GM12872 (cell line): Measurements from ENCODE around the gene MAP4K2.

Experiments used
- CTCF ChIP-seq: IDR thresholded peaks from 3 replicates; pipeline ENCODE4 v1.5.1; 2011; ENCODE audit warnings: low read depth, mild to moderate bottlenecking, low read length, moderate library complexity; ENCODE audit not compliant: insufficient read depth

MAP4K2 gene

GRCh38 chr11:64743591-64744543 lies 59.1 kb downstream of the MAP4K2 start, which contains the start of gene RASGRP2:
Gene RASGRP2, minus strand, starts transcription at chr11:64744142. Its CDS starts 1,276 bp downstream, at chr11:64742866.
- TF ChIP-seq CTCF = peak; percentile 80

- TF ChIP-seq CTCF = peak; percentile 87
Measured at GRCh38 chr11:64742889-64743590, 60.0 kb downstream of the MAP4K2 start.

GRCh38 chr11:64742087-64742888 lies 60.7 kb downstream of the MAP4K2 start:
- TF ChIP-seq CTCF = no peak

- TF ChIP-seq CTCF = no peak
Measured at GRCh38 chr11:64741375-64742086, 61.5 kb downstream of the MAP4K2 start.

GRCh38 chr11:64739871-64740270 lies 63.1 kb downstream of the MAP4K2 start:
- no peak for TF ChIP-seq CTCF

- no peak for TF ChIP-seq CTCF
Measured at GRCh38 chr11:64736654-64737053, 66.4 kb downstream of the MAP4K2 start.
